HG03460 (cell line): Measurements from ENCODE around the gene CLCN7.

Source experiments
- ATAC-seq: cut with Tn5 transposase; IDR thresholded peaks from one replicate; pipeline ENCODE4 v1.9.1; 2021; ENCODE audit not compliant: unreplicated experiment

Gene CLCN7

GRCh38 chr16:1408171-1408837, 66.5 kb downstream of the CLCN7 start:
- ATAC-seq = peak; percentile 76

GRCh38 chr16:1407753-1408152, 67.1 kb downstream of the CLCN7 start:
- peak; percentile 11 for ATAC-seq

GRCh38 chr16:1403733-1404132, 71.1 kb downstream of the CLCN7 start:
- ATAC-seq = no peak

- no peak for ATAC-seq
These were observed 71.8 kb downstream of the CLCN7 start for GRCh38 chr16:1403036-1403435.

GRCh38 chr16:1401758-1402154, 73.1 kb downstream of the CLCN7 start:
- ATAC-seq = no peak

GRCh38 chr16:1401061-1401757, 73.6 kb downstream of the CLCN7 start:
- no peak for ATAC-seq

GRCh38 chr16:1398826-1399581, 75.8 kb downstream of the CLCN7 start:
- no peak for ATAC-seq

- no peak for ATAC-seq
These were observed 76.5 kb downstream of the CLCN7 start for GRCh38 chr16:1398351-1398750.

GRCh38 chr16:1397779-1398178, 77.0 kb downstream of the CLCN7 start:
- ATAC-seq = no peak

GRCh38 chr16:1395444-1396031, 79.3 kb downstream of the CLCN7 start:
- no peak for ATAC-seq
